HepG2 (cell line): Measurements from ENCODE around the gene RNU6-1. TPM values are rescaled to one million over a fixed set of nuclear protein-coding genes. Genes with fewer than 3 reads are reported as not detected.
A peak's percentile ranks its signal among the peaks of the same experiment; 100 is the strongest.

Source experiments
- ATAC-seq: fragments of 200-7000 bp; cut with Tn5 transposase; 3 replicates; pipeline ENCODE4 v1.9.1; 2020; ENCODE audit warnings: mild to moderate bottlenecking, moderate library complexity
- BruUV-seq: library from RNA; stranded (reverse); fragments of 400-500 nt; replicated peaks from 2 replicates; lab custom pipeline; 2021; lab: Mats Ljungman, UMichigan
- CTCF ChIA-PET: fragments of 300-600 bp; formaldehyde crosslinking; extraction: SDS; loops from one replicate; lab custom pipeline; 2021; ENCODE audit warnings: low total read pairs, inconsistent platforms, low intra/inter-chr PET ratio; lab: Yijun Ruan, JAX
- POLR2A ChIA-PET: fragments of 350-600 bp; sonication (Branson Sonifier 250); formaldehyde crosslinking; loops from one replicate; lab custom pipeline; 2020; ENCODE audit warnings: antibody characterized with exemption, inconsistent platforms; lab: Yijun Ruan, JAX
- DNase-seq: peaks from one replicate; pipeline ENCODE4 v3.0.0-alpha.2; 2015; ENCODE audit warnings: low spot score
- FAIRE-seq: peaks from 3 replicates; lab custom pipeline; 2011; peaks lifted over from hg19 to GRCh38; lab: Jason Lieb, UNC
- H2AFZ ChIP-seq: one replicate; pipeline ENCODE4 v1.6.1; 2011; ENCODE audit warnings: low read length, inconsistent platforms
- H3K27ac ChIP-seq: fragments of 300-600 bp; 3 replicates; pipeline ENCODE4 v1.8.0; 2011; ENCODE audit warnings: mixed run types, mild to moderate bottlenecking, mixed read lengths, low read length, inconsistent platforms; ENCODE audit not compliant: insufficient read depth; ENCODE audit errors: extremely low read length
- H3K27me3 ChIP-seq, 2 experiments: fragments of 200-600 bp in 1 of 2; 2 replicates in 1 of 2; 3 replicates in 1 of 2; pipeline versions ENCODE4 v1.6.0 to v1.8.0; 2011; ENCODE audit warnings: low read length in 2 of 2, mild to moderate bottlenecking in 2 of 2, moderate library complexity in 2 of 2, inconsistent platforms in 1 of 2; ENCODE audit not compliant: insufficient read depth in 2 of 2, control insufficient read depth in 1 of 2
- H3K36me3 ChIP-seq, 2 experiments: fragments of 200-600 bp in 1 of 2; replicated peaks in 1 of 2; 2 replicates in 1 of 2; 3 replicates in 1 of 2; pipeline versions ENCODE4 v1.5.1 to v1.8.0; 2011; ENCODE audit warnings: low read length in 2 of 2, inconsistent platforms in 1 of 2; ENCODE audit not compliant: insufficient read depth in 2 of 2, control insufficient read depth in 1 of 2
- H3K4me1 ChIP-seq: 2 replicates; pipeline ENCODE4 v1.5.1; 2012; ENCODE audit warnings: low read length, inconsistent platforms; ENCODE audit not compliant: insufficient read depth
- H3K4me2 ChIP-seq: 2 replicates; pipeline ENCODE4 v1.6.0; 2011; ENCODE audit warnings: low read depth, low read length, inconsistent platforms
- H3K4me3 ChIP-seq, 3 experiments: fragments of 200-600 bp in 1 of 3; sonication (generic), shearing (Covaris generic) in 1 of 3; replicated peaks in 1 of 3; 2 replicates each; pipeline ENCODE4 v1.5.1; 2011 to 2016; ENCODE audit warnings: low read length in 3 of 3, inconsistent platforms in 2 of 3, low read depth in 2 of 3, mild to moderate bottlenecking in 2 of 3, control low read depth in 1 of 3, mixed read lengths in 1 of 3; ENCODE audit not compliant: insufficient read depth in 1 of 3
- H3K79me2 ChIP-seq: one replicate; pipeline ENCODE4 v1.6.1; 2011; ENCODE audit warnings: low read length, inconsistent platforms; ENCODE audit not compliant: insufficient read depth
- H3K9ac ChIP-seq: 2 replicates; pipeline ENCODE4 v1.6.0; 2011; ENCODE audit warnings: mild to moderate bottlenecking, low read depth, low read length, inconsistent platforms; ENCODE audit not compliant: insufficient read depth
- H3K9me3 ChIP-seq: 2 replicates; pipeline ENCODE4 v1.5.1; 2012; ENCODE audit warnings: mild to moderate bottlenecking, low read length
- H4K20me1 ChIP-seq: 2 replicates; pipeline ENCODE4 v1.6.0; 2011; ENCODE audit warnings: inconsistent platforms, mild to moderate bottlenecking, low read length, moderate library complexity; ENCODE audit not compliant: insufficient read depth
- CENPX ChIP-seq: sonication (generic); formaldehyde crosslinking; IDR thresholded peaks from 2 replicates; pipeline ENCODE4 v1.9.0; 2021; ENCODE audit warnings: mild to moderate bottlenecking, missing genetic modification reagents, moderate library complexity
- HIVEP1 ChIP-seq: sonication (generic); formaldehyde crosslinking; IDR thresholded peaks from 2 replicates; pipeline ENCODE4 v1.4.0; 2020; ENCODE audit warnings: mild to moderate bottlenecking, missing genetic modification reagents
- HMG20A ChIP-seq: IDR thresholded peaks from 2 replicates; pipeline ENCODE4 v1.6.1; 2016; ENCODE audit warnings: borderline replicate concordance
- KLF6 ChIP-seq: IDR thresholded peaks from 2 replicates; pipeline ENCODE4 v1.8.0; 2016; ENCODE audit warnings: missing biosample characterization, missing genetic modification reagents
- RAD51 ChIP-seq: fragments of 450-650 bp; IDR thresholded peaks from 2 replicates; pipeline ENCODE4 v1.6.1; 2016; ENCODE audit warnings: borderline replicate concordance
- SATB2 ChIP-seq: sonication (generic); formaldehyde crosslinking; IDR thresholded peaks from 2 replicates; pipeline ENCODE4 v1.5.0; 2020; ENCODE audit warnings: missing genetic modification reagents
- ZEB1 ChIP-seq: IDR thresholded peaks from 2 replicates; pipeline ENCODE4 v1.6.1; 2012; ENCODE audit warnings: mild to moderate bottlenecking, low read depth, inconsistent platforms; ENCODE audit not compliant: insufficient replicate concordance
- ZNF724P ChIP-seq: sonication (generic); formaldehyde crosslinking; IDR thresholded peaks from 2 replicates; pipeline ENCODE4 v1.8.0; 2022; ENCODE audit warnings: missing genetic modification reagents, borderline replicate concordance
- ZNF768 ChIP-seq: sonication (generic); formaldehyde crosslinking; IDR thresholded peaks from 2 replicates; pipeline ENCODE4 v1.4.0; 2020; ENCODE audit warnings: missing genetic modification reagents
- WGBS: methylation state at CpG from one replicate; pipeline ENCODE4 v1.1.6; 2017; ENCODE audit warnings: low lambda C conversion rate; 5-methylcytosine and 5-hydroxymethylcytosine counted together
- in situ Hi-C: cut with HindIII; loops from 2 replicates; pipeline ENCODE4 v1.10.0; 2017; ENCODE audit warnings: low pct_unique_long_range_greater_than_20kb; ENCODE audit not compliant: extremely low pct_ligation_motif_present
- intact Hi-C: fragments of 100-400 bp; cut with micrococcal nuclease; formaldehyde crosslinking; loops from one replicate; pipeline ENCODE4 v1.10.0; 2022; ENCODE audit not compliant: unreplicated experiment
- polyA plus RNA-seq, 8 experiments: library from polyadenylated mRNA; depleted of rRNA in 3 of 8; stranded (reverse) in 7 of 8; unstranded in 1 of 8; fragments of >200 nt; fragmentation: Illumina TruSeq in 4 of 8; extraction: Trizol in 4 of 8; gene quantifications; 2 replicates each; pipeline versions ENCODE4 v1.2.1 to v1.2.3, GENCODE V29; 2011 to 2016; ENCODE audit warnings: low read depth in 4 of 8, missing spikeins in 1 of 8, mixed read lengths in 1 of 8; ENCODE audit not compliant: insufficient read depth in 1 of 8
- total RNA-seq, 5 experiments: library from RNA; depleted of rRNA; stranded (reverse); fragments of >200 nt; fragmentation: Illumina TruSeq; extraction: Trizol; gene quantifications; 2 replicates each; pipeline ENCODE4 v1.2.3, GENCODE V29; 2016; ENCODE audit warnings: low read depth in 1 of 5
- TF ChIP-seq, protein P1 (sequence below): sonication (generic); formaldehyde crosslinking; conservative IDR thresholded peaks from 2 replicates; pipeline ENCODE4 v1.4.0; 2020; ENCODE audit warnings: mild to moderate bottlenecking, missing genetic modification reagents, moderate library complexity
- TF ChIP-seq, protein P2 (sequence below): conservative IDR thresholded peaks from 2 replicates; pipeline ENCODE4 v1.6.1; 2018; ENCODE audit warnings: missing genetic modification reagents
- TF ChIP-seq, protein P3 (sequence below), 2 experiments: IDR thresholded peaks; 2 replicates each; pipeline ENCODE4 v1.6.1; 2011 to 2012; ENCODE audit warnings: low read length in 2 of 2, borderline replicate concordance in 1 of 2, low read depth in 1 of 2, mild to moderate bottlenecking in 1 of 2, moderate library complexity in 1 of 2

Gene RNU6-1
- total and polyA plus RNA-seq, 2 of the 13 experiments (the other 11 are each of a cell fraction or from before 2014, with no cell fraction given) = under 0.01 TPM; not detected in 1

DNA sequence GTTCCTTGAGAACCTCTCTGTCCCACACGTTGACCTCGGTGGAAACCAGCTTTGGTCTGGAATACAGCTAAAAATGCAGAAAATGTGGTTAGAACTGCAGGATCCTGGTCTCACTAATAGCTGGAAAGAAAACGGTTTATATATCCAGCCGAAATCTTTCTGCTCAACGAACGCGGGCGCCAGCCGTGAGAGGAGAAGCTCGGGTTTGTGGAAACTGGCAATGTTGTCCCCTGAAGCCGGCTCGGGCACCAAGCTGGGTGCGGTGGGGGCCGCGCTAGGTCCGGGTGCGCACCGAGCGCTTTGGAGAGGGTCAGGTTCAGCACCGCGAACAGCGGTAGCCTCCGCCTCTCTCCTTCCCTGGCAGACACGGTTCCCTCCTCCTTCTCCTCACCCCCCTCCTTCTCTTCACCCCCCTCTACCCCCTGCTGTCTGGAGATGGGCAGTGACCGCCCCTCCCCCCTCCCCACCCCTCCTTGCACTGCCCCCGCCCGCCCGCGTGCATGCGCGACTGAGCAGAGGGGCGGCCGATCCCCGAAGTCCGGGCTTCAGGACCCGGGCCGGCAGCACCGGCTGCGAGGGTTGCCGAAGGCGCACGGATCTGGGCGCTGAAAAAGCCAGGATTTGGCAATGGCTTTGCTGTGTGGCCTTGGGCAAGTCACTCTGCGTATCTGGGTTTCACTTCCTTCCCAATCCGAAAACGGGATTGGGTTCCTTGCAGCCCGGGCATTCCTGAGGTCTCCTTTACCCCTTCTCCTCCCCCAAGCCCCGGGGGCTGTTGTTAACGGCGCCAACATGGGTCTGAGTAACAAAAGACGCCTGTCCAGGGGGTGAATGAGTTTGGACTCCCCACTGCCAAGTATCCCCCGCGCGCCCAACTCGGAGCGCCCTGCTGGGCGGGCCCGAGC lies 14.6 kb downstream of the RNU6-1 start, which contains the start of gene SKOR1:
SKOR1 (plus strand) TSS at position 534 of the 905 bp plus-strand sequence; CDS start at position 628, 94 bp downstream.
- intact Hi-C loops = no loop called here
- TF ChIP-seq RAD51 (no peak), SATB2 (CRISPR knock-in tag) (no peak), ZNF724P (CRISPR knock-in tag) (no peak), HMG20A (no peak), KLF6 (CRISPR knock-in tag) (no peak), ZNF768 (CRISPR knock-in tag) (peak; percentile 66), ZEB1 (no peak), HIVEP1 (CRISPR knock-in tag) (no peak), CENPX (CRISPR knock-in tag) (no peak)
- TF ChIP-seq, protein P1, sequence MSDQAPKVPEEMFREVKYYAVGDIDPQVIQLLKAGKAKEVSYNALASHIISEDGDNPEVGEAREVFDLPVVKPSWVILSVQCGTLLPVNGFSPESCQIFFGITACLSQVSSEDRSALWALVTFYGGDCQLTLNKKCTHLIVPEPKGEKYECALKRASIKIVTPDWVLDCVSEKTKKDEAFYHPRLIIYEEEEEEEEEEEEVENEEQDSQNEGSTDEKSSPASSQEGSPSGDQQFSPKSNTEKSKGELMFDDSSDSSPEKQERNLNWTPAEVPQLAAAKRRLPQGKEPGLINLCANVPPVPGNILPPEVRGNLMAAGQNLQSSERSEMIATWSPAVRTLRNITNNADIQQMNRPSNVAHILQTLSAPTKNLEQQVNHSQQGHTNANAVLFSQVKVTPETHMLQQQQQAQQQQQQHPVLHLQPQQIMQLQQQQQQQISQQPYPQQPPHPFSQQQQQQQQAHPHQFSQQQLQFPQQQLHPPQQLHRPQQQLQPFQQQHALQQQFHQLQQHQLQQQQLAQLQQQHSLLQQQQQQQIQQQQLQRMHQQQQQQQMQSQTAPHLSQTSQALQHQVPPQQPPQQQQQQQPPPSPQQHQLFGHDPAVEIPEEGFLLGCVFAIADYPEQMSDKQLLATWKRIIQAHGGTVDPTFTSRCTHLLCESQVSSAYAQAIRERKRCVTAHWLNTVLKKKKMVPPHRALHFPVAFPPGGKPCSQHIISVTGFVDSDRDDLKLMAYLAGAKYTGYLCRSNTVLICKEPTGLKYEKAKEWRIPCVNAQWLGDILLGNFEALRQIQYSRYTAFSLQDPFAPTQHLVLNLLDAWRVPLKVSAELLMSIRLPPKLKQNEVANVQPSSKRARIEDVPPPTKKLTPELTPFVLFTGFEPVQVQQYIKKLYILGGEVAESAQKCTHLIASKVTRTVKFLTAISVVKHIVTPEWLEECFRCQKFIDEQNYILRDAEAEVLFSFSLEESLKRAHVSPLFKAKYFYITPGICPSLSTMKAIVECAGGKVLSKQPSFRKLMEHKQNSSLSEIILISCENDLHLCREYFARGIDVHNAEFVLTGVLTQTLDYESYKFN (CRISPR knock-in tag) = no peak
- TF ChIP-seq, protein P2, sequence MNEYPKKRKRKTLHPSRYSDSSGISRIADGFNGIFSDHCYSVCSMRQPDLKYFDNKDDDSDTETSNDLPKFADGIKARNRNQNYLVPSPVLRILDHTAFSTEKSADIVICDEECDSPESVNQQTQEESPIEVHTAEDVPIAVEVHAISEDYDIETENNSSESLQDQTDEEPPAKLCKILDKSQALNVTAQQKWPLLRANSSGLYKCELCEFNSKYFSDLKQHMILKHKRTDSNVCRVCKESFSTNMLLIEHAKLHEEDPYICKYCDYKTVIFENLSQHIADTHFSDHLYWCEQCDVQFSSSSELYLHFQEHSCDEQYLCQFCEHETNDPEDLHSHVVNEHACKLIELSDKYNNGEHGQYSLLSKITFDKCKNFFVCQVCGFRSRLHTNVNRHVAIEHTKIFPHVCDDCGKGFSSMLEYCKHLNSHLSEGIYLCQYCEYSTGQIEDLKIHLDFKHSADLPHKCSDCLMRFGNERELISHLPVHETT (CRISPR knock-in tag) = no peak
- TF ChIP-seq, protein P3, sequence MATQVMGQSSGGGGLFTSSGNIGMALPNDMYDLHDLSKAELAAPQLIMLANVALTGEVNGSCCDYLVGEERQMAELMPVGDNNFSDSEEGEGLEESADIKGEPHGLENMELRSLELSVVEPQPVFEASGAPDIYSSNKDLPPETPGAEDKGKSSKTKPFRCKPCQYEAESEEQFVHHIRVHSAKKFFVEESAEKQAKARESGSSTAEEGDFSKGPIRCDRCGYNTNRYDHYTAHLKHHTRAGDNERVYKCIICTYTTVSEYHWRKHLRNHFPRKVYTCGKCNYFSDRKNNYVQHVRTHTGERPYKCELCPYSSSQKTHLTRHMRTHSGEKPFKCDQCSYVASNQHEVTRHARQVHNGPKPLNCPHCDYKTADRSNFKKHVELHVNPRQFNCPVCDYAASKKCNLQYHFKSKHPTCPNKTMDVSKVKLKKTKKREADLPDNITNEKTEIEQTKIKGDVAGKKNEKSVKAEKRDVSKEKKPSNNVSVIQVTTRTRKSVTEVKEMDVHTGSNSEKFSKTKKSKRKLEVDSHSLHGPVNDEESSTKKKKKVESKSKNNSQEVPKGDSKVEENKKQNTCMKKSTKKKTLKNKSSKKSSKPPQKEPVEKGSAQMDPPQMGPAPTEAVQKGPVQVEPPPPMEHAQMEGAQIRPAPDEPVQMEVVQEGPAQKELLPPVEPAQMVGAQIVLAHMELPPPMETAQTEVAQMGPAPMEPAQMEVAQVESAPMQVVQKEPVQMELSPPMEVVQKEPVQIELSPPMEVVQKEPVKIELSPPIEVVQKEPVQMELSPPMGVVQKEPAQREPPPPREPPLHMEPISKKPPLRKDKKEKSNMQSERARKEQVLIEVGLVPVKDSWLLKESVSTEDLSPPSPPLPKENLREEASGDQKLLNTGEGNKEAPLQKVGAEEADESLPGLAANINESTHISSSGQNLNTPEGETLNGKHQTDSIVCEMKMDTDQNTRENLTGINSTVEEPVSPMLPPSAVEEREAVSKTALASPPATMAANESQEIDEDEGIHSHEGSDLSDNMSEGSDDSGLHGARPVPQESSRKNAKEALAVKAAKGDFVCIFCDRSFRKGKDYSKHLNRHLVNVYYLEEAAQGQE (IDR thresholded peaks at IDR 0.05; ENCODE audit: borderline replicate concordance in 1 of 2, low read depth in 1 of 2, low read length in 2 of 2) = peak; percentile 60 to 88

More for the DNA sequence above, 14.6 kb downstream of the RNU6-1 start, which contains the start of gene SKOR1:
- no peak within 1 kb of the TSS for H3K9ac ChIP-seq
- DNase-seq = no peak
- H3K4me3 ChIP-seq = no peak within 1 kb of the TSS
- POLR2A ChIA-PET = no interaction called here
- no peak for ATAC-seq
- H4K20me1 ChIP-seq = peaks cover 7% of the 10 kb centered on the region; the same call in 1 of the 2 replicates
- no peak within 1 kb of the TSS for H3K4me2 ChIP-seq
- in situ Hi-C loops = no loop called here
- WGBS = 35% methylated on average over 35 of the region's 58 CpGs
- no peak within 1 kb of the TSS for H3K27ac ChIP-seq
- H3K9me3 ChIP-seq = no peaks in the 10 kb centered on the region
- CTCF ChIA-PET = no interaction called here
- H3K79me2 ChIP-seq = no peaks in the 10 kb centered on the region
- peaks cover 15 to 66% of the 10 kb centered on the region in 2 experiments for H3K27me3 ChIP-seq
- H3K36me3 ChIP-seq = no peaks in the 10 kb centered on the region
- no TSS peak for BruUV-seq
- no peaks in the 10 kb centered on the region for H3K4me1 ChIP-seq
- no peak for FAIRE-seq
- no peak within 1 kb of the TSS for H2AFZ ChIP-seq
